HG02798 (cell line): Measurements from ENCODE around the gene SEC22C.

Experiments
- ATAC-seq: cut with Tn5 transposase; IDR thresholded peaks from one replicate; pipeline ENCODE4 v1.9.1; 2021; ENCODE audit warnings: mild to moderate bottlenecking; ENCODE audit not compliant: unreplicated experiment, poor library complexity

SEC22C gene

GRCh38 chr3:42539871-42540714, 41.7 kb downstream of the SEC22C start:
- ATAC-seq, result peak; percentile 48

GRCh38 chr3:42537350-42537749, 44.4 kb downstream of the SEC22C start:
- ATAC-seq, result no peak

DNA sequence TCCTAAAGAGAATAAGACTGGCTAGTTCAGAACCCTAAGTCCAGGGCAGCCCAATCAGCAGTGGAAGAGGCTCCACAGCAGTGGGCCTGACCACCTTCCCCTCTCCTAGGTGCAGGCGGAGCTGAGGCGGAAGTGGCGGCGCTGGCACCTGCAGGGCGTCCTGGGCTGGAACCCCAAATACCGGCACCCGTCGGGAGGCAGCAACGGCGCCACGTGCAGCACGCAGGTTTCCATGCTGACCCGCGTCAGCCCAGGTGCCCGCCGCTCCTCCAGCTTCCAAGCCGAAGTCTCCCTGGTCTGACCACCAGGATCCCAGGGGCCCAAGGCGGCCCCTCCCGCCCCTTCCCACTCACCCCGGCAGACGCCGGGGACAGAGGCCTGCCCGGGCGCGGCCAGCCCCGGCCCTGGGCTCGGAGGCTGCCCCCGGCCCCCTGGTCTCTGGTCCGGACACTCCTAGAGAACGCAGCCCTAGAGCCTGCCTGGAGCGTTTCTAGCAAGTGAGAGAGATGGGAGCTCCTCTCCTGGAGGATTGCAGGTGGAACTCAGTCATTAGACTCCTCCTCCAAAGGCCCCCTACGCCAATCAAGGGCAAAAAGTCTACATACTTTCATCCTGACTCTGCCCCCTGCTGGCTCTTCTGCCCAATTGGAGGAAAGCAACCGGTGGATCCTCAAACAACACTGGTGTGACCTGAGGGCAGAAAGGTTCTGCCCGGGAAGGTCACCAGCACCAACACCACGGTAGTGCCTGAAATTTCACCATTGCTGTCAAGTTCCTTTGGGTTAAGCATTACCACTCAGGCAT, 45.6 kb downstream of the SEC22C start:
- no peak for ATAC-seq

DNA sequence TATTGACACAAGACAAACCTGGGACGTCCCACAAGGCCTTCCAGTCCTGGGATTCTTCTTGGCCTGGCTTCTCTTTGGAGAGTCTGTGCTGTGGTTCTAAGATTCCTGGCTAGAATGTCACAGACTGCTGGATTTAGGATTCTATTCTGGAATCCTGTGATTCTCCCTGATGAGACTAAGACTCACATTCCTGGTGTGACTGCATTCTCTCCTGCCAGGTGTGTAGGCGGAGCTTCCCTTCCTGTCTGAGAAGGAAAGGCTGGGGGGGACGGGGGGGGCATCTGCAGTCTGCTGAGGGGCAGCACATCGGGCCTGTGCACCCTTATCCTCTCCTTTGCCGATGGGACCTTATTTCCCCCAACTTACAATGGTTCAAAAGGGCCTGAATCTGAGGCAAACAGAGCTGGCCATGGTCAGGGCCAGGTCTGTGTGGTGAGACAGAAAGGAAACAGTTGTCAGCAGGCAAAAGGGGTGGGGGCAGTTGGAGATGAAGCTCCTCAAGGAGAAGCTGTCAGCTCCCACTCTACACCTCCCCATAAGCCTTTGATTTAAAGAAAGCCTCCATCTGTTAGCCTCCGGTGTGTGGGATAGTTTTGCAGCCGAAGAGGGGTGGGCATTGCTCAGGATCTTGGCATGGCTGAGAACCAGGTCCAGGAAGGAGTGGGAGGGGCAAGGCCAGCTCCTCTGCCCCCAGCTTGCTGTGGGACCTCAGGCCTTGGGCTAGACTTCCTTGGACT, 48.4 kb downstream of the SEC22C start:
- ATAC-seq, result no peak

DNA sequence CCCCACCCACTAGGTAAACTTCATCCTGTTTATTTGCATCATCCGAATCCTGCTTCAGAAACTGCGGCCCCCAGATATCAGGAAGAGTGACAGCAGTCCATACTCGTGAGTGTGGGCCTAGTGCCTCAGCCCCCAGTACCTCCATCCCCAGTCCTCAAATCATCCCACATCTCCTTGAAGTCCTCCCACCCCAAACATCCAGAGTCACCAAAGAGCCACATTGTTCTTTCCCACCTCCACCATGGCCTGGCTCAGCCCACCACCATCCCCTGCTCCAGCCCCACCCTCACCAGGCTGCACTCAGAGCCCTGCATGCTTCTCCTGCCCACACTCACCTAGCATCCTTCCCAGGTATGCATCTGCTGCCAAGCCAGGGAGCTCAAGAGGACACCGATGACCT, 49.5 kb downstream of the SEC22C start:
- ATAC-seq, result no peak

DNA sequence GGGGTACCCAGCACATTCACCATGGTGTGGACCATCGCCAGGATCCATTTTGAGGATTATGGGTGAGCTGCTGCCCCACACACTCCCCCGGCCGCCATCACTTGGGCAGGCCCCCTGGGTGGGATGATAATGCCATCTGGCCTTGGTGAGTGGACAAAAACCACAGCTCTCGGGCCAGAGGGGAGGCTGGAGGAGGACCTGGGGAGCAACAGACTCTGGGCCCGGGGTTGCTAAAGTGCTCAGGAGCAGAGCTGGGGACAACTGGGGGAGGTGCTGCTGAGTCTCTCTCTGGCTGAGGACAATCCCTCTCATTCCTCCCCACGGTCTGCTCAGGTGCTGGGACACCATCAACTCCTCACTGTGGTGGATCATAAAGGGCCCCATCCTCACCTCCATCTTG, 50.3 kb downstream of the SEC22C start:
- ATAC-seq, result no peak

- ATAC-seq, result no peak
Observed at GRCh38 chr3:42530073-42530472, 51.7 kb downstream of the SEC22C start.

- no peak for ATAC-seq
Observed at GRCh38 chr3:42529468-42529867, 52.3 kb downstream of the SEC22C start.

DNA sequence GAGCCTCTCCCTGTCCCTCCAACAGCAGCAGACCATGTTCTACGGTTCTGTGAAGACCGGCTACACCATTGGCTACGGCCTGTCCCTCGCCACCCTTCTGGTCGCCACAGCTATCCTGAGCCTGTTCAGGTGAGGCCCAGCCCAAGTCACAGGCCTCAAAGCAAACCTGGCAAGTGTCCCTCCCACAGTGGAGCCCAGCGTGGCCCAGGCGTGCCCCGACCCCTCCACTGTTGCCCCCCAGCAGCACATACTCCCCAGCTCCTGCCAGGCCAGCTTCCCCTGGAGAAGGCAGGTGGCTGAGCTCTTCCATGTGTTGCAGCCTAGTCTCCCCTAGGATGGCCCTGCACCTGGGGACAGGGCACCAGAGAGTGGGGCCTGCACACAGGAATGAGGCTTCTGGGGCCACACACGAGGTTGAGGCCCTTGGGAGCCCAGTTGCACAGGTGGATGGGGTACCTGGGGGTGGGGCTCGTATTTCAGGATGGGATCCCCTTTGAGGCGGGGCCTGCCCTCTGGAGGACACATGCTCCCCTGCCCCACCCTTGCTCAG, 54.3 kb downstream of the SEC22C start:
- no peak for ATAC-seq

DNA sequence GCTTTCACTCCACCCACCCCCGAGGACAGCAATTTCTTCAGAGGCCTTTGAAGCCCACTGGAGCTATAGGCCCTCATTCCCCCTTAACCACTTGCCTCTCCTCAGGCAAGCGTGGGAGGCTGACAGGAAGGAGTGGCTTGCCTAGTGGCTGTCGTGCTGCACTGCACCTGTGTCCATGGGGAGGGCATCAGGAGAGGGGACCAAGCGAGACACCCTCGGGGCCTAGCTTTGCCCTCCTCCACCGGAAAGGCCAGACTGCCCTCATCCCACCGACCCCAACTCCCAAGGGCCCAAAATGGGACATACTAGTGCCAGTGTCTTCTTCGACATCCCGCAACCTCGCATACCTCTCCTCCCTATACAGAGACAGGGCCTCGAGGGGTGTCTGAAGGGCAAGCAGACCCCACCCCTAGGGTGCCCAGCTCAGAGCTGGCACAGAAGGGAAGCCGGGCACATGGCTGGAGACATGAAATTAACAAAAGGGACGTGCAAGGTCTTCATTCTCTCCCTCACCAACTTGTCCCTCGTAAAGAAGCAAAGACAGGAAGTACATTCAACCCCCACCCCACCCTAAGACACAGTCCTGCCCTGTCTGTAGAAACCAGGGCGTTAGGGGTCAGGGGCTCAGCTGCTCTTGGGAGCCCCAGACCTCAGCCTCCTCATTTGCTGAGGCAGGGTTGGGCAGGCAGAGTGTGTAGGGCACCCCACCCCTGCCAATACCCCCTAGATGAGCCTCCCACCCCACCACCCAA, 55.0 kb downstream of the SEC22C start:
- no peak for ATAC-seq

GRCh38 chr3:42525736-42526345, 55.9 kb downstream of the SEC22C start:
- no peak for ATAC-seq

GRCh38 chr3:42525212-42525611, 56.6 kb downstream of the SEC22C start:
- ATAC-seq, result no peak

- no peak for ATAC-seq
Observed at GRCh38 chr3:42524751-42525150, 57.0 kb downstream of the SEC22C start.

GRCh38 chr3:42520906-42521305, 60.9 kb downstream of the SEC22C start:
- no peak for ATAC-seq

DNA sequence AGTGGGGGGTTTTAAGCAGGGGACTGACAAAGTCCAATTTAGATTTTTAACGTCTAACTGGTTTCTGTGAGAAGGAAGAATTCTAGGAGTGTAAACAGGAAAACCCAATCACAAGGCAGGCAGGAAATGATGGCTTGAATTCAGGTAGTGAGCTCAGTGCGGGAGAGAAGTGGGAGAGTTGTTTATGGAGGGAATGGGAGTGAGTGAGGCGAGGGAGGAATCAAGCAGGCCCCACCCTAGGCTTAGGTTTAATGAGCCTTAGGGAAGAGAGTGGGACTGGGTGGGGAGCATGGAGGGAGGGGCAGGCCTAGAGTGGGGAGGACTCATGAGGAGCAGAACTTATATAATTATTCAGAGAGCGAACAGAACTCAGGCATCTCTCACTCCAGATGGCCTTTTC, 61.4 kb downstream of the SEC22C start:
- ATAC-seq, result no peak

DNA sequence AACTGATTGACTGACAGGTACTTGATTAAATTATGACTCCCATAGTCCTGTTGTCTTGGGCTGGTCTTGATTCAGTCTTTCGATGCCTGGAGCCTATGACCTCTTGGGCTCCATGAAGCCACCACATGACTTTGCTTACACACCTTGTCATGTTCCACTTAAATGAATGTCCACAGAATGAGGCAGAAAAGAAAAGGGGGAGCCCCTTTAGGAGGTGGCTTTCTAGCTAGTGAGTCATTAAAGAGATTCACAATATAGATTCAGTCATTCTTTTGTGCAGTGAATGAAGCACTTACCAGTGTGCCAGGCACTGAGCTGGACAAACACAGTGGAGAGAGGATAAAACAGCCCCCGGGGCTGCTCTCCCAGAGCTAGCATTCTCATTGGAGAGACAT, 62.2 kb downstream of the SEC22C start:
- ATAC-seq, result no peak

- ATAC-seq, result no peak
Observed at GRCh38 chr3:42518800-42519567, 62.8 kb downstream of the SEC22C start.

GRCh38 chr3:42517117-42517516, 64.7 kb downstream of the SEC22C start:
- no peak for ATAC-seq

DNA sequence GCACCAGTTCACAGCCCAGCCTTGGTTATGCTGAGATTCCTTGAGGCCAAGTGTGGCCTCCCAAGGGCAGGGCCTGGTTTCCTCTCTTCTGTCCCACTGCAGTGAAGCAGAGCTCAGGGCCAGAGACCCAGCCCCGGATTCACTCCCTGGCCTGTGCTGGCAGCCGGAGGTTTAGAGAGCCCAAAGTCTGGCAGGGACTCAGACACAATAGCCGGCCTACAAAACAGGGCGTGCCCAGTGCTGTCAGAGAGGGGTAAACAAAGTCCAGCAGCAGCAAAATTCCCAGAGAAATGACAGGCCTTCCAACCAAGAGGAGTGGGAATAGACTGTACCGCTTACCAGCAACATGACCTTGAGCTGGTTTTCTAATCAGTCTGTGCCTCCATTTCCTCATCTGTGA, 65.3 kb downstream of the SEC22C start:
- no peak for ATAC-seq
